NK-92 treated with Interleukin-12 subunit alpha and Interleukin-12 subunit beta, amount 100 ng/mL, for 24 hours (cell line): Measurements from ENCODE around the gene B2M.
A peak's percentile ranks its signal among the peaks of the same experiment; 100 is the strongest.
"Not testable (repeated sequence)": the region's sequence is repeated elsewhere in the genome, so short reads cannot be mapped to it uniquely, and the experiment has no call there.

Source experiments
- DNase-seq: peaks from one replicate; lab custom pipeline; 2025; lab: John Stamatoyannopoulos, UW

The B2M gene

GRCh38 chr15:44726136-44726535 lies 14.8 kb downstream of the B2M start:
- DNase-seq: no peak

- DNase-seq: peak; percentile 71
Measured at GRCh38 chr15:44726568-44727484, 15.5 kb downstream of the B2M start.

GRCh38 chr15:44727485-44728231 lies 16.3 kb downstream of the B2M start:
- no peak for DNase-seq

- DNase-seq: not testable (repeated sequence)
Measured at GRCh38 chr15:44728232-44728575, 16.9 kb downstream of the B2M start.

- DNase-seq: peak; percentile 95
Measured at GRCh38 chr15:44728576-44729407, 17.5 kb downstream of the B2M start.

GRCh38 chr15:44729408-44730127 lies 18.3 kb downstream of the B2M start:
- peak; percentile 68 for DNase-seq

- DNase-seq: no peak
Measured at GRCh38 chr15:44734839-44735481, 23.6 kb downstream of the B2M start.

GRCh38 chr15:44735482-44736180 lies 24.3 kb downstream of the B2M start:
- no peak for DNase-seq

GRCh38 chr15:44736181-44736765 lies 25.0 kb downstream of the B2M start, which contains the start of gene TRIM69:
Gene TRIM69 (plus strand): TSS chr15:44736528. CDS start chr15:44736705, 177 bp downstream.
- no peak for DNase-seq

GRCh38 chr15:44738340-44738984 lies 27.1 kb downstream of the B2M start:
- no peak for DNase-seq

- DNase-seq: not testable (repeated sequence)
Measured at GRCh38 chr15:44739222-44739847, 28.0 kb downstream of the B2M start.

- DNase-seq: not testable (repeated sequence)
Measured at GRCh38 chr15:44743454-44743853, 32.1 kb downstream of the B2M start.

- no peak for DNase-seq
Measured at GRCh38 chr15:44753345-44753744, 42.0 kb downstream of the B2M start.

- DNase-seq: no peak
Measured at GRCh38 chr15:44763187-44763586, 51.9 kb downstream of the B2M start.

- no peak for DNase-seq
Measured at GRCh38 chr15:44763848-44764247, 52.5 kb downstream of the B2M start.

- no peak for DNase-seq
Measured at GRCh38 chr15:44765036-44765435, 53.7 kb downstream of the B2M start.
